HepG2 (cell line): ENCODE results near the gene VTN. TPM values are rescaled to one million over a fixed set of nuclear protein-coding genes. Genes with fewer than 3 reads are reported as not detected.

Source experiments
- AGO1 ChIP-seq: fragments of 200-400 bp; formaldehyde crosslinking; IDR thresholded peaks from 2 replicates; pipeline ENCODE4 v1.6.1; 2017; ENCODE audit warnings: mild to moderate bottlenecking, low read depth, low read length, moderate library complexity; ENCODE audit not compliant: poor library complexity, severe bottlenecking
- DR1 ChIP-seq: sonication (generic); formaldehyde crosslinking; IDR thresholded peaks from 2 replicates; pipeline ENCODE4 v1.8.0; 2021; ENCODE audit warnings: mild to moderate bottlenecking, missing genetic modification reagents, inconsistent platforms
- DRAP1 ChIP-seq: IDR thresholded peaks from 2 replicates; pipeline ENCODE4 v1.6.1; 2016; ENCODE audit warnings: missing genetic modification reagents, missing compliant biosample characterization
- GMEB2 ChIP-seq: IDR thresholded peaks from 2 replicates; pipeline ENCODE4 v1.6.1; 2016; ENCODE audit warnings: missing biosample characterization, missing genetic modification reagents, low read depth
- IKZF5 ChIP-seq: IDR thresholded peaks from 2 replicates; pipeline ENCODE4 v1.6.1; 2018; ENCODE audit warnings: missing genetic modification reagents, mild to moderate bottlenecking, missing compliant biosample characterization
- ISX ChIP-seq: sonication (generic); formaldehyde crosslinking; conservative IDR thresholded peaks from 2 replicates; pipeline ENCODE4 v1.5.0; 2020; ENCODE audit warnings: missing genetic modification reagents
- MED8 ChIP-seq: sonication (generic); formaldehyde crosslinking; IDR thresholded peaks from 2 replicates; pipeline ENCODE4 v1.8.1; 2023; ENCODE audit warnings: mild to moderate bottlenecking, missing genetic modification reagents; ENCODE audit not compliant: insufficient replicate concordance
- PAWR ChIP-seq: sonication (generic); formaldehyde crosslinking; IDR thresholded peaks from 2 replicates; pipeline ENCODE4 v1.4.0; 2020; ENCODE audit warnings: missing genetic modification reagents, mild to moderate bottlenecking, borderline replicate concordance
- POLR2A ChIP-seq, 2 experiments: IDR thresholded peaks; 2 replicates each; pipeline ENCODE4 v1.6.1; 2011; ENCODE audit warnings: low read depth in 2 of 2, low read length in 2 of 2, mild to moderate bottlenecking in 1 of 2, moderate library complexity in 1 of 2; ENCODE audit not compliant: insufficient read depth in 1 of 2
- PREB ChIP-seq: sonication (generic); formaldehyde crosslinking; IDR thresholded peaks from 2 replicates; pipeline ENCODE4 v1.4.0; 2020; ENCODE audit warnings: missing genetic modification reagents
- SNAPC5 ChIP-seq: sonication (generic); formaldehyde crosslinking; IDR thresholded peaks from 2 replicates; pipeline ENCODE4 v1.8.1; 2023; ENCODE audit warnings: mild to moderate bottlenecking, missing genetic modification reagents, borderline replicate concordance
- ZNF235 ChIP-seq: sonication (generic); formaldehyde crosslinking; IDR thresholded peaks from 2 replicates; pipeline ENCODE4 v1.8.1; 2023; ENCODE audit warnings: mild to moderate bottlenecking, missing genetic modification reagents, borderline replicate concordance
- ZNF281 ChIP-seq: sonication (generic); formaldehyde crosslinking; IDR thresholded peaks from 2 replicates; pipeline ENCODE4 v1.4.0; 2020; ENCODE audit warnings: missing genetic modification reagents, borderline replicate concordance
- ZNF567 ChIP-seq: sonication (generic); formaldehyde crosslinking; IDR thresholded peaks from 2 replicates; pipeline ENCODE4 v1.8.1; 2023; ENCODE audit warnings: mild to moderate bottlenecking, missing genetic modification reagents, borderline replicate concordance
- ZNF644 ChIP-seq: IDR thresholded peaks from 2 replicates; pipeline ENCODE4 v1.6.1; 2016; ENCODE audit warnings: low read depth
- ZNF652 ChIP-seq: IDR thresholded peaks from 2 replicates; pipeline ENCODE4 v1.6.1; 2016; ENCODE audit warnings: low read depth, borderline replicate concordance
- ZNF766 ChIP-seq: sonication (generic); formaldehyde crosslinking; IDR thresholded peaks from 2 replicates; pipeline ENCODE4 v1.5.0; 2020; ENCODE audit warnings: missing genetic modification reagents, borderline replicate concordance
- polyA plus RNA-seq, 8 experiments: library from polyadenylated mRNA; depleted of rRNA in 3 of 8; stranded (reverse) in 7 of 8; unstranded in 1 of 8; fragments of >200 nt; fragmentation: Illumina TruSeq in 4 of 8; extraction: Trizol in 4 of 8; gene quantifications; 2 replicates each; pipeline versions ENCODE4 v1.2.1 to v1.2.3, GENCODE V29; 2011 to 2016; ENCODE audit warnings: low read depth in 4 of 8, missing spikeins in 1 of 8, mixed read lengths in 1 of 8; ENCODE audit not compliant: insufficient read depth in 1 of 8
- total RNA-seq, 5 experiments: library from RNA; depleted of rRNA; stranded (reverse); fragments of >200 nt; fragmentation: Illumina TruSeq; extraction: Trizol; gene quantifications; 2 replicates each; pipeline ENCODE4 v1.2.3, GENCODE V29; 2016; ENCODE audit warnings: low read depth in 1 of 5
- TF ChIP-seq, protein P1 (sequence below): sonication (generic); formaldehyde crosslinking; IDR thresholded peaks from 2 replicates; pipeline ENCODE4 v1.8.0; 2022; ENCODE audit warnings: missing genetic modification reagents, mild to moderate bottlenecking, moderate library complexity, borderline replicate concordance

VTN gene
- total and polyA plus RNA-seq, 2 of the 13 experiments (the other 11 are each of a cell fraction or from before 2014, with no cell fraction given) = 108 to 131 TPM

- TF ChIP-seq IKZF5 (no peak), ZNF281 (CRISPR knock-in tag) (no peak), ISX (CRISPR knock-in tag) (0 out of 2 replicates have a peak, but pooled peaks have one; percentile 82), ZNF235 (CRISPR knock-in tag) (no peak), PREB (CRISPR knock-in tag) (no peak), POLR2A (IDR thresholded peaks at IDR 0.05; ENCODE audit: insufficient read depth in 1 of 2, low read depth in 2 of 2, low read length in 2 of 2) (peak; percentile 80 to 88), MED8 (no peak), DR1 (CRISPR knock-in tag) (peak; percentile 82; the same call in 1 of the 2 replicates), AGO1 (no peak), GMEB2 (CRISPR knock-in tag) (peak; percentile 46; the same call in 1 of the 2 replicates), PAWR (no peak), ZNF567 (CRISPR knock-in tag) (no peak), ZNF652 (CRISPR knock-in tag) (no peak), ZNF766 (CRISPR knock-in tag) (peak; percentile 76; the same call in 1 of the 2 replicates), SNAPC5 (CRISPR knock-in tag) (peak; percentile 36; the same call in 1 of the 2 replicates), DRAP1 (CRISPR knock-in tag) (peak; percentile 71; the same call in 1 of the 2 replicates), ZNF644 (CRISPR knock-in tag) (no peak)
- TF ChIP-seq, protein P1, sequence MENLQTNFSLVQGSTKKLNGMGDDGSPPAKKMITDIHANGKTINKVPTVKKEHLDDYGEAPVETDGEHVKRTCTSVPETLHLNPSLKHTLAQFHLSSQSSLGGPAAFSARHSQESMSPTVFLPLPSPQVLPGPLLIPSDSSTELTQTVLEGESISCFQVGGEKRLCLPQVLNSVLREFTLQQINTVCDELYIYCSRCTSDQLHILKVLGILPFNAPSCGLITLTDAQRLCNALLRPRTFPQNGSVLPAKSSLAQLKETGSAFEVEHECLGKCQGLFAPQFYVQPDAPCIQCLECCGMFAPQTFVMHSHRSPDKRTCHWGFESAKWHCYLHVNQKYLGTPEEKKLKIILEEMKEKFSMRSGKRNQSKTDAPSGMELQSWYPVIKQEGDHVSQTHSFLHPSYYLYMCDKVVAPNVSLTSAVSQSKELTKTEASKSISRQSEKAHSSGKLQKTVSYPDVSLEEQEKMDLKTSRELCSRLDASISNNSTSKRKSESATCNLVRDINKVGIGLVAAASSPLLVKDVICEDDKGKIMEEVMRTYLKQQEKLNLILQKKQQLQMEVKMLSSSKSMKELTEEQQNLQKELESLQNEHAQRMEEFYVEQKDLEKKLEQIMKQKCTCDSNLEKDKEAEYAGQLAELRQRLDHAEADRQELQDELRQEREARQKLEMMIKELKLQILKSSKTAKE (CRISPR knock-in tag) = 0 out of 2 replicates have a peak, but pooled peaks have one; percentile 14
These were observed 51.1 kb downstream of the VTN start, which contains the start of gene TMEM97 (continued) for GRCh38 chr17:28318759-28319597.
